Ascending aorta (tissue), 2 donors: ENCODE data around the gene PLXNA1. TPM values are rescaled to one million over a fixed set of nuclear protein-coding genes. Genes with fewer than 3 reads are reported as not detected.

ENCODE experiments used
- DNase-seq, 2 donors: peaks; one replicate each; pipeline ENCODE4 v3.0.0-alpha.2; 2019; ENCODE audit warnings: low spot score in 2 of 2
- H3K27ac ChIP-seq, 2 donors: fragments of 200-600 bp; sonication (generic); one replicate each; pipeline ENCODE4 v1.5.1; 2016 to 2017; ENCODE audit warnings: mild to moderate bottlenecking in 1 of 2
- H3K27me3 ChIP-seq: fragments of 200-600 bp; sonication (generic); one replicate; pipeline ENCODE4 v1.5.1; 2017
- H3K36me3 ChIP-seq, 2 donors: fragments of 200-600 bp; sonication (generic); one replicate each; pipeline ENCODE4 v1.5.1; 2016
- H3K4me1 ChIP-seq, 2 donors: fragments of 200-600 bp; sonication (generic); one replicate each; pipeline ENCODE4 v1.5.1; 2016 to 2017; ENCODE audit warnings: mild to moderate bottlenecking in 1 of 2
- H3K4me3 ChIP-seq, 2 donors: fragments of 200-600 bp; sonication (generic); one replicate each; pipeline ENCODE4 v1.5.1; 2016 to 2017; ENCODE audit warnings: mild to moderate bottlenecking in 1 of 2
- H3K9me3 ChIP-seq, 2 donors: fragments of 200-600 bp; sonication (generic); one replicate each; pipeline ENCODE4 v1.5.1; 2016
- CTCF ChIP-seq, 3 experiments: fragments of 200-600 bp in 2 of 3; fragments of 450-650 bp in 1 of 3; sonication (generic) in 2 of 3; IDR thresholded peaks; one replicate each; pipeline ENCODE4 v1.5.1; 2016 to 2019; ENCODE audit warnings: antibody characterized with exemption in 3 of 3, mild to moderate bottlenecking in 1 of 3, moderate library complexity in 1 of 3
- intact Hi-C: fragments of 100-400 bp; cut with DNase I; formaldehyde crosslinking; loops from one replicate; pipeline ENCODE4 v1.15.1; 2023
- total RNA-seq: library from RNA; depleted of rRNA; stranded (reverse); fragments of >200 nt; gene quantifications from one replicate; pipeline ENCODE4 v1.1.0, GENCODE V29; 2016

The PLXNA1 gene
- total RNA-seq, 1 donor from 2014 or later: 79.8 TPM

- H3K27me3 ChIP-seq: no peaks in the 10 kb centered on the region
- H3K27ac ChIP-seq: peak overlapping the region; percentile 85 to 95
- H3K9me3 ChIP-seq: no peaks in the 10 kb centered on the region
- no peak for TF ChIP-seq CTCF (IDR thresholded peaks at IDR 0.05)
- intact Hi-C loops: loop anchor here (5.0 kb wide), 1 partner anchor 595 kb away; the partner anchor contains the start of gene TPRA1
- DNase-seq: no peak
- H3K36me3 ChIP-seq: no peaks in the 10 kb centered on the region
- no peak overlapping the region for H3K4me3 ChIP-seq
- peaks cover 55 to 98% of the 10 kb centered on the region in 2 donors for H3K4me1 ChIP-seq
These were observed 14.6 kb downstream of the PLXNA1 start for GRCh38 chr3:126997455-126998038.

- Histone ChIP-seq H3K36me3 (no peaks in the 10 kb centered on the region), H3K4me1 (peaks cover 49 to 98% of the 10 kb centered on the region in 2 donors), H3K27ac (peak overlapping the region; percentile 85 to 95), H3K27me3 (no peaks in the 10 kb centered on the region), H3K9me3 (no peaks in the 10 kb centered on the region), H3K4me3 (no peak overlapping the region)
- intact Hi-C loops: loop anchor here (5.0 kb wide), 1 partner anchor 594 kb away; the partner anchor contains the start of gene TPRA1
- no peak for TF ChIP-seq CTCF (IDR thresholded peaks at IDR 0.05)
- no peak for DNase-seq
These were observed 15.4 kb downstream of the PLXNA1 start for GRCh38 chr3:126998320-126998719.

GRCh38 chr3:126998728-126999127, 15.8 kb downstream of the PLXNA1 start:
- no peak overlapping the region for H3K4me3 ChIP-seq
- no peak for TF ChIP-seq CTCF (IDR thresholded peaks at IDR 0.05)
- no peaks in the 10 kb centered on the region for H3K27me3 ChIP-seq
- DNase-seq: no peak
- no peaks in the 10 kb centered on the region for H3K36me3 ChIP-seq
- intact Hi-C loops: loop anchor here (5.0 kb wide), 1 partner anchor 594 kb away; the partner anchor contains the start of gene TPRA1
- no peaks in the 10 kb centered on the region for H3K9me3 ChIP-seq
- peaks cover 45 to 98% of the 10 kb centered on the region in 2 donors for H3K4me1 ChIP-seq
- H3K27ac ChIP-seq: peak overlapping the region; percentile 85 to 95

GRCh38 chr3:126999383-126999782, 16.5 kb downstream of the PLXNA1 start:
- intact Hi-C loops: loop anchor here (5.0 kb wide), 1 partner anchor 593 kb away; the partner anchor contains the start of gene TPRA1
- H3K36me3 ChIP-seq: no peaks in the 10 kb centered on the region
- no peaks in the 10 kb centered on the region for H3K27me3 ChIP-seq

GRCh38 chr3:127000119-127000518, 17.2 kb downstream of the PLXNA1 start:
- peak overlapping the region; percentile 85 to 95 for H3K27ac ChIP-seq

More at GRCh38 chr3:126999383-126999782, 16.5 kb downstream of the PLXNA1 start:
- TF ChIP-seq CTCF (IDR thresholded peaks at IDR 0.05): no peak
- peaks cover 39 to 93% of the 10 kb centered on the region in 2 donors for H3K4me1 ChIP-seq
- H3K4me3 ChIP-seq: no peak overlapping the region
- no peaks in the 10 kb centered on the region for H3K9me3 ChIP-seq
- no peak for DNase-seq
- peak overlapping the region; percentile 85 to 95 for H3K27ac ChIP-seq

More at GRCh38 chr3:127000119-127000518, 17.2 kb downstream of the PLXNA1 start:
- Histone ChIP-seq H3K4me3 (no peak overlapping the region), H3K36me3 (no peaks in the 10 kb centered on the region), H3K9me3 (no peaks in the 10 kb centered on the region), H3K27me3 (no peaks in the 10 kb centered on the region), H3K4me1 (peaks cover 31 to 86% of the 10 kb centered on the region in 2 donors)
- no peak for TF ChIP-seq CTCF (IDR thresholded peaks at IDR 0.05)
- no peak for DNase-seq
- intact Hi-C loops: loop anchor here (10.0 kb wide), 1 partner anchor 525 kb away; the partner anchor contains the start of gene ZXDC
